IPS DF 6.9 (cell line): Measurements from ENCODE around the gene FURIN.

ENCODE experiments used
- DNase-seq: peaks from one replicate; pipeline ENCODE4 v3.0.0-alpha.2; 2013; ENCODE audit warnings: low read depth, low spot score
- H3K27ac ChIP-seq: one replicate; pipeline ENCODE4 v1.5.1; 2013; ENCODE audit warnings: low read length, control low read depth
- H3K27me3 ChIP-seq: 2 replicates; pipeline ENCODE4 v1.6.1; 2013; ENCODE audit warnings: mild to moderate bottlenecking, low read length; ENCODE audit not compliant: control insufficient read depth, insufficient read depth
- H3K36me3 ChIP-seq: 2 replicates; pipeline ENCODE4 v1.6.1; 2013; ENCODE audit warnings: low read length; ENCODE audit not compliant: control insufficient read depth, insufficient read depth
- H3K4me1 ChIP-seq: 2 replicates; pipeline ENCODE4 v1.6.1; 2013; ENCODE audit warnings: low read length; ENCODE audit not compliant: control insufficient read depth, insufficient read depth
- H3K4me3 ChIP-seq: 2 replicates; pipeline ENCODE4 v1.5.1; 2013; ENCODE audit warnings: mild to moderate bottlenecking, low read length
- H3K9me3 ChIP-seq: 2 replicates; pipeline ENCODE4 v1.6.1; 2013; ENCODE audit warnings: low read length, inconsistent platforms; ENCODE audit not compliant: control insufficient read depth, insufficient read depth
- WGBS: extraction: QIAGEN DNeasy Blood & Tissue Kit; methylation state at CpG from one replicate; pipeline ENCODE4 v1.1.7; 2013; ENCODE audit warnings: mixed read lengths, missing lambda C conversion rate; ENCODE audit not compliant: insufficient read length, insufficient coverage; 5-methylcytosine and 5-hydroxymethylcytosine counted together

The FURIN gene

GRCh38 chr15:90860942-90861675 lies 7.3 kb upstream of the FURIN start:
- no peak for DNase-seq
- Histone ChIP-seq H3K4me3 (no peak overlapping the region), H3K27ac (no peak overlapping the region), H3K36me3 (no peaks in the 10 kb centered on the region), H3K4me1 (peaks cover 3% of the 10 kb centered on the region; the same call in 1 of the 2 replicates), H3K27me3 (no peaks in the 10 kb centered on the region), H3K9me3 (no peaks in the 10 kb centered on the region)
- WGBS: no CpG with 5 or more reads among the region's 14 CpGs

- H3K4me3 ChIP-seq: no peak overlapping the region
- no peak overlapping the region for H3K27ac ChIP-seq
- WGBS: no CpG with 5 or more reads among the region's 6 CpGs
- H3K4me1 ChIP-seq: peaks cover 3% of the 10 kb centered on the region; the same call in 1 of the 2 replicates
- H3K27me3 ChIP-seq: no peaks in the 10 kb centered on the region
- no peak for DNase-seq
- no peaks in the 10 kb centered on the region for H3K36me3 ChIP-seq
- H3K9me3 ChIP-seq: no peaks in the 10 kb centered on the region
Measured at GRCh38 chr15:90862487-90862886, 5.9 kb upstream of the FURIN start.

- no peak overlapping the region for H3K27ac ChIP-seq
- no peak for DNase-seq
- no peaks in the 10 kb centered on the region for H3K27me3 ChIP-seq
- H3K9me3 ChIP-seq: no peaks in the 10 kb centered on the region
- peaks cover 3% of the 10 kb centered on the region; the same call in 1 of the 2 replicates for H3K4me1 ChIP-seq
- no CpG with 5 or more reads among the region's 5 CpGs for WGBS
- no peaks in the 10 kb centered on the region for H3K36me3 ChIP-seq
- no peak overlapping the region for H3K4me3 ChIP-seq
Measured at GRCh38 chr15:90862964-90863778, 5.2 kb upstream of the FURIN start.

- H3K4me1 ChIP-seq: peaks cover 3% of the 10 kb centered on the region; the same call in 1 of the 2 replicates
- H3K27me3 ChIP-seq: no peaks in the 10 kb centered on the region
- H3K36me3 ChIP-seq: no peaks in the 10 kb centered on the region
- no peak for DNase-seq
- WGBS: no CpG with 5 or more reads among the region's 4 CpGs
- H3K4me3 ChIP-seq: no peak overlapping the region
- no peak overlapping the region for H3K27ac ChIP-seq
- no peaks in the 10 kb centered on the region for H3K9me3 ChIP-seq
Measured at GRCh38 chr15:90863987-90864386, 4.4 kb upstream of the FURIN start.

DNA sequence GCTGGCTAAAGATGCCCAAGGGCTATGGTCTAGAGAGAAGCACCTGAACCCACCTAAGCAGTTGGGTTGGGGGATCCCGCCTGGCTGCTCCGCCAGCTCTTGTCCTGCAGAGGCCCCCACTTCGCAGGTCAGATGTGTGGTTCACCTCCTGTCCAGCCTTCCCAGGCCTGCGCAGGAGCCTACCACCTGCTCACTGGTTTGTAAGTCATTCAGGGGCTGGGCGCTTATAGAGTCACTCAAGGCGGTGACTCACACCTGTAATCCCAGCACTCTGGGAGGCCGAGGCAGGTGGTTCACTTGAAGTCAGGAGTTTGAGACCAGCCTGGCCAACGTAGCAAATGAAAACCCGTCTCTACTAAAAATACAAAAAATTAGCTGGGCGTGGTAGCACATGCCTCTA lies 3.9 kb upstream of the FURIN start:
- Histone ChIP-seq H3K4me3 (no peak overlapping the region), H3K4me1 (peaks cover 3% of the 10 kb centered on the region; the same call in 1 of the 2 replicates), H3K27me3 (no peaks in the 10 kb centered on the region), H3K9me3 (no peaks in the 10 kb centered on the region), H3K36me3 (no peaks in the 10 kb centered on the region), H3K27ac (no peak overlapping the region)
- no peak for DNase-seq
- no CpG with 5 or more reads among the region's 10 CpGs for WGBS

DNA sequence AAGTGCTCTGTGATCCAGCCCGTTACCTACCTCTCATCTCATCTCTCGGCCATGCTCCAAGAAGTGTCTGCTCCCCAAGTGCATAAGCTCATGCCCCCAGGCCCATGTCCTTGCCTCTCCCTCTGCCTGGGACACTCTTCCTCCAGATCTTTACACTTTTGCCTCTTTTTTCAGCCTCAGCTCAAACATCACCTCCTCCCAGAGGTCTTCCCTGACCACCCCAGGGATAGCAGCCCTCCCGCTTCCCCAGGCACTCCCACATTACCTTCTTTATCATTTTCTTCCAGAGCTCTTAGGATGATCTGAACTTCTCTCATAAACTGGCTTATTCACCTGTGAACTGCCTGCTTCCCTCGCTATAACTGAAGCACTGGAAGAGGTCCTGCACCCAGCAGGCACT lies 2.7 kb upstream of the FURIN start:
- no peaks in the 10 kb centered on the region for H3K9me3 ChIP-seq
- no peak overlapping the region for H3K4me3 ChIP-seq
- WGBS: no CpG with 5 or more reads among the region's 4 CpGs
- DNase-seq: no peak
- H3K4me1 ChIP-seq: peaks cover 6% of the 10 kb centered on the region
- H3K27ac ChIP-seq: no peak overlapping the region
- no peaks in the 10 kb centered on the region for H3K27me3 ChIP-seq
- H3K36me3 ChIP-seq: no peaks in the 10 kb centered on the region

GRCh38 chr15:90866161-90866715 lies 2.1 kb upstream of the FURIN start:
- no CpG with 5 or more reads among the region's 16 CpGs for WGBS
- no peaks in the 10 kb centered on the region for H3K27me3 ChIP-seq
- no peak for DNase-seq
- H3K9me3 ChIP-seq: no peaks in the 10 kb centered on the region
- no peaks in the 10 kb centered on the region for H3K36me3 ChIP-seq
- no peak overlapping the region for H3K4me3 ChIP-seq
- H3K4me1 ChIP-seq: peaks cover 6% of the 10 kb centered on the region
- H3K27ac ChIP-seq: no peak overlapping the region

- H3K36me3 ChIP-seq: no peaks in the 10 kb centered on the region
- H3K4me3 ChIP-seq: no peak overlapping the region
- no peak for DNase-seq
- WGBS: no CpG with 5 or more reads among the region's 3 CpGs
- H3K9me3 ChIP-seq: no peaks in the 10 kb centered on the region
- no peak overlapping the region for H3K27ac ChIP-seq
- no peaks in the 10 kb centered on the region for H3K27me3 ChIP-seq
- H3K4me1 ChIP-seq: peaks cover 6% of the 10 kb centered on the region
Measured at GRCh38 chr15:90866800-90867199, 1.6 kb upstream of the FURIN start.

GRCh38 chr15:90869140-90869541 lies 753 bp downstream of the FURIN start:
- Histone ChIP-seq H3K4me1 (peaks cover 10% of the 10 kb centered on the region), H3K27ac (no peak overlapping the region), H3K36me3 (no peaks in the 10 kb centered on the region), H3K27me3 (no peaks in the 10 kb centered on the region), H3K4me3 (no peak overlapping the region), H3K9me3 (no peaks in the 10 kb centered on the region)
- no peak for DNase-seq

DNA sequence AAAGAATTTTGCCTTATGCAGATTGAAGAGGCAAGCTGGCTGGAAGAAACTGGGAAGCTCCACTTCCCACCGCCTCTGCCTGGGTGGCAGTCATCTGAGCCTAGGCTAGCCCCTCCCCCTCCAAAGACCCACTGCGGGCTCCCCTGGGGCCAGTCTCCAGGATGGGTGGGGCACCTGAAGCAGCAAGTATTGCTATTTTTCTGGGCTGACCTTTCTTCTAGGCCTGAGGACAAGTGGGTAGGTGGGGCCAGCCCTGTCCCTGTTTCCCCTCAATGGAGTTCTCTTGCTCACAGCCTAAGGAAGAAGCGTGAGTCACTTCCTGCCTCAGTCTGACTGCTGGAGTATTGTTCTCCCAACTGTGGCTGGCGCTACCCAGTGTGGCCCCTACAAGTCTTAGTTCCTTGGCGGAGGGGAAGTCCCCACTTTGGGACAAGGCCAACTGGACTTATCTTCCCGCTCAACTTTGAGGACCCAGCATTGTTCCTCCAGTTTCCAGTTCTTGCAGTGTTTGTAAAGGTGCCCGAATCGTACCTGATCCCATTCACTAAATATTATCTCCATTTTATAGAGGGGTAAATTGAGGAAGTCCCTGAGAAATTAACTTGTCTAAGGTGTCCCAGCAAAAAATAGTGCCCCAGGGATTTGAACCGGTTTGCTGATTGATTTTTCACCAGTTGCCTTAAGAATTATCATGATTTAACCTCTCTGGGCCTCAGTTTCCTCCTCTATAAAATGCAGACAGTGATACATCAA lies 1.4 kb downstream of the FURIN start:
- Histone ChIP-seq H3K27me3 (no peaks in the 10 kb centered on the region), H3K9me3 (no peaks in the 10 kb centered on the region), H3K4me3 (no peak overlapping the region), H3K4me1 (peaks cover 11% of the 10 kb centered on the region), H3K36me3 (no peaks in the 10 kb centered on the region), H3K27ac (no peak overlapping the region)
- DNase-seq: no peak
- no CpG with 5 or more reads among the region's 9 CpGs for WGBS
